Adrenal gland (tissue), 5 donors: Measurements from ENCODE around the gene UQCC5.

ENCODE experiments used
- CTCF ChIP-seq, 6 experiments: fragments of 450-650 bp in 4 of 6; fragments of 200-600 bp in 2 of 6; sonication (generic) in 1 of 6; IDR thresholded peaks; 1 replicate in 5 of 6; 2 replicates in 1 of 6; pipeline versions ENCODE4 v1.5.1 to v1.8.0; 2016 to 2021; ENCODE audit warnings: antibody characterized with exemption in 6 of 6, mild to moderate bottlenecking in 2 of 6, moderate library complexity in 1 of 6
- POLR2A ChIP-seq, 2 donors: fragments of 450-650 bp; IDR thresholded peaks; one replicate each; pipeline ENCODE4 v1.6.1; 2017; ENCODE audit warnings: antibody characterized with exemption in 2 of 2, mild to moderate bottlenecking in 2 of 2, moderate library complexity in 1 of 2
- donor health status: DM: no; HTN: no; CAD: no.

DNA sequence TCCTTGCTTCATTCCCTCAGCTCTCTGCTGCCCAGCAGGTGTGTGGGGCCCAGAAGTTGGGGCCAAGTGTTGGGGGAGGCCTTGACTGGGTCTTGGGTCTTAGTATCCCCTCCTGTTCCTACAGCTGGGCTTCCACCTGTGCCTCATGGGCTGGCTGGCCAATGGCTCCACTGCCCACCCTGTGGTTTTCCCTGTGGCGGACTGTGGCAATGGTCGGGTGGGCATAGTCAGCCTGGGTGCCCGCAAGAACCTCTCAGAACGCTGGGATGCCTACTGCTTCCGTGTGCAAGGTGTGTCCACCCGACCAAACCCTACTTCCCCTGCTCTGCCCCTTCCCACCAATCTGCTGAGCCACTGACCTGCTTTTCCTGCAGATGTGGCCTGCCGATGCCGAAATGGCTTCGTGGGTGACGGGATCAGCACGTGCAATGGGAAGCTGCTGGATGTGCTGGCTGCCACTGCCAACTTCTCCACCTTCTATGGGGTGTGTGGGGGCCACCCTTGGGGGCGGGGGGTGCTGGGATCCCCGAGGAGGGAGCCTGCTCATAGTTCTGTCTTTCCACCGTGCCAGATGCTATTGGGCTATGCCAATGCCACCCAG is 13.7 kb upstream of the UQCC5 start:
- TF ChIP-seq CTCF (IDR thresholded peaks at IDR 0.05) (no peak), POLR2A (IDR thresholded peaks at IDR 0.05) (no peak)
